Peyer's patch (tissue), 4 donors: Measurements from ENCODE around the gene NBAS.

Experiments used
- POLR2A ChIP-seq, 2 donors: fragments of 450-650 bp; IDR thresholded peaks; one replicate each; pipeline ENCODE4 v1.5.1; 2017; ENCODE audit warnings: antibody characterized with exemption in 2 of 2, mild to moderate bottlenecking in 2 of 2, moderate library complexity in 2 of 2
- TF ChIP-seq, protein P1 (sequence below), 6 experiments: fragments of 450-650 bp in 4 of 6; fragments of 200-600 bp in 2 of 6; sonication (generic) in 1 of 6; IDR thresholded peaks; one replicate each; pipeline ENCODE4 v1.5.1; 2017 to 2019; ENCODE audit warnings: antibody characterized with exemption in 6 of 6, mild to moderate bottlenecking in 3 of 6, moderate library complexity in 1 of 6

DNA sequence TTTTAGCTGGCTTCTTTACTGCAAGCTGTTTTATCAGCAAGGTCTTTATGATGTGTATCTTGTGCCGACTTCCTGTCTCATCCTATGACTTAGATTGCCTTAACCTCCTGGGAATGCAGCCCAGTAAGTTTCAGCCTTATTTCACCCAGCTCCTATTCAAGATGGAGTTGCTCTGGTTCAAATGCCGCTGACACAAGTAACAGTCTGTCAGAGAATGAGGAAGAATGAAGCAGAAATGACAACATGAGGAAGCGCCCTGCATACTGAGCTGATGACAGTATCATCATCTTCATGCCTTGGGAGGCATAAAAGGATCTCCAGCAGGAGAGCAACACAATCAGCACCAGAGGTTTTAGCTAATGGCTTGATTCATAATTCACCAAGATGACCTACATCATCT, 309.4 kb downstream of the NBAS start:
- TF ChIP-seq, protein P1, sequence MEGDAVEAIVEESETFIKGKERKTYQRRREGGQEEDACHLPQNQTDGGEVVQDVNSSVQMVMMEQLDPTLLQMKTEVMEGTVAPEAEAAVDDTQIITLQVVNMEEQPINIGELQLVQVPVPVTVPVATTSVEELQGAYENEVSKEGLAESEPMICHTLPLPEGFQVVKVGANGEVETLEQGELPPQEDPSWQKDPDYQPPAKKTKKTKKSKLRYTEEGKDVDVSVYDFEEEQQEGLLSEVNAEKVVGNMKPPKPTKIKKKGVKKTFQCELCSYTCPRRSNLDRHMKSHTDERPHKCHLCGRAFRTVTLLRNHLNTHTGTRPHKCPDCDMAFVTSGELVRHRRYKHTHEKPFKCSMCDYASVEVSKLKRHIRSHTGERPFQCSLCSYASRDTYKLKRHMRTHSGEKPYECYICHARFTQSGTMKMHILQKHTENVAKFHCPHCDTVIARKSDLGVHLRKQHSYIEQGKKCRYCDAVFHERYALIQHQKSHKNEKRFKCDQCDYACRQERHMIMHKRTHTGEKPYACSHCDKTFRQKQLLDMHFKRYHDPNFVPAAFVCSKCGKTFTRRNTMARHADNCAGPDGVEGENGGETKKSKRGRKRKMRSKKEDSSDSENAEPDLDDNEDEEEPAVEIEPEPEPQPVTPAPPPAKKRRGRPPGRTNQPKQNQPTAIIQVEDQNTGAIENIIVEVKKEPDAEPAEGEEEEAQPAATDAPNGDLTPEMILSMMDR (IDR thresholded peaks at IDR 0.05) = no peak
- no peak for TF ChIP-seq POLR2A (IDR thresholded peaks at IDR 0.05)
